Mesenchymal stem cell (in vitro differentiated cells and primary cell): ENCODE data around the gene MC4R.

Source experiments
- DNase-seq: peaks from one replicate; pipeline ENCODE4 v3.0.0-alpha.2; 2013
- H2AFZ ChIP-seq: one replicate; pipeline ENCODE4 v1.6.1; 2013; ENCODE audit warnings: low read depth, mild to moderate bottlenecking, control low read depth, inconsistent platforms, low read length, moderate library complexity
- H2AK5ac ChIP-seq: 2 replicates; pipeline ENCODE4 v1.6.1; 2013; ENCODE audit warnings: low read length, moderate library complexity, mild to moderate bottlenecking, inconsistent platforms; ENCODE audit not compliant: severe bottlenecking
- H2BK120ac ChIP-seq: one replicate; pipeline ENCODE4 v1.6.1; 2013; ENCODE audit warnings: low read depth, mild to moderate bottlenecking, inconsistent platforms, low read length, moderate library complexity
- H2BK12ac ChIP-seq, 2 experiments: one replicate each; pipeline ENCODE4 v1.6.1; 2013; ENCODE audit warnings: inconsistent platforms in 2 of 2, low read length in 2 of 2, mild to moderate bottlenecking in 2 of 2, moderate library complexity in 2 of 2, control low read depth in 1 of 2
- H2BK15ac ChIP-seq: one replicate; pipeline ENCODE4 v1.6.1; 2013; ENCODE audit warnings: mild to moderate bottlenecking, low read depth, inconsistent platforms; ENCODE audit not compliant: poor library complexity, severe bottlenecking
- H2BK5ac ChIP-seq: 2 replicates; pipeline ENCODE4 v1.6.1; 2013; ENCODE audit warnings: low read depth, mild to moderate bottlenecking, low read length, control low read depth, inconsistent platforms; ENCODE audit not compliant: poor library complexity, severe bottlenecking
- H3K14ac ChIP-seq, 2 experiments: one replicate each; pipeline ENCODE4 v1.6.1; 2013; ENCODE audit warnings: inconsistent platforms in 2 of 2, low read length in 2 of 2, control low read depth in 1 of 2, mild to moderate bottlenecking in 1 of 2, moderate library complexity in 1 of 2
- H3K18ac ChIP-seq, 2 experiments: one replicate each; pipeline ENCODE4 v1.6.1; 2013; ENCODE audit warnings: inconsistent platforms in 2 of 2, low read length in 2 of 2, control low read depth in 1 of 2, low read depth in 1 of 2, mild to moderate bottlenecking in 1 of 2
- H3K23ac ChIP-seq, 2 experiments: one replicate each; pipeline ENCODE4 v1.6.1; 2013; ENCODE audit warnings: inconsistent platforms in 2 of 2, low read length in 2 of 2, mild to moderate bottlenecking in 2 of 2, moderate library complexity in 2 of 2, control low read depth in 1 of 2
- H3K27ac ChIP-seq: 2 replicates; pipeline ENCODE4 v1.5.1; 2013; ENCODE audit warnings: mild to moderate bottlenecking, moderate library complexity, low read length, control low read depth, inconsistent platforms; ENCODE audit not compliant: poor library complexity, severe bottlenecking
- H3K27me3 ChIP-seq, 2 experiments: 2 replicates each; pipeline versions ENCODE4 v1.6.1 to v1.7.0; 2013; ENCODE audit warnings: low read length in 2 of 2, mild to moderate bottlenecking in 2 of 2, moderate library complexity in 2 of 2, control low read depth in 1 of 2, inconsistent platforms in 1 of 2; ENCODE audit not compliant: control insufficient read depth in 1 of 2, insufficient read depth in 1 of 2
- H3K36me3 ChIP-seq, 2 experiments: 2 replicates each; pipeline versions ENCODE4 v1.6.1 to v1.7.0; 2013; ENCODE audit warnings: low read length in 2 of 2, control low read depth in 1 of 2, inconsistent platforms in 1 of 2, low read depth in 1 of 2, mild to moderate bottlenecking in 1 of 2; ENCODE audit not compliant: insufficient read depth in 2 of 2, control insufficient read depth in 1 of 2
- H3K4ac ChIP-seq, 2 experiments: one replicate each; pipeline ENCODE4 v1.6.1; 2013; ENCODE audit warnings: inconsistent platforms in 2 of 2, low read length in 2 of 2, mild to moderate bottlenecking in 2 of 2, moderate library complexity in 2 of 2, control low read depth in 1 of 2, low read depth in 1 of 2
- H3K4me1 ChIP-seq: 2 replicates; pipeline ENCODE4 v1.6.1; 2013; ENCODE audit warnings: low read depth, low read length, control low read depth; ENCODE audit not compliant: control insufficient read depth, insufficient read depth
- H3K4me2 ChIP-seq: 2 replicates; pipeline ENCODE4 v1.6.1; 2013; ENCODE audit warnings: low read length, mild to moderate bottlenecking, inconsistent platforms; ENCODE audit not compliant: poor library complexity, severe bottlenecking
- H3K4me3 ChIP-seq, 2 experiments: 2 replicates each; pipeline versions ENCODE4 v1.5.1 to v1.7.0; 2013; ENCODE audit warnings: low read length in 2 of 2, mild to moderate bottlenecking in 2 of 2, control low read depth in 1 of 2, low read depth in 1 of 2; ENCODE audit not compliant: insufficient read depth in 1 of 2
- H3K79me1 ChIP-seq: replicated peaks from 2 replicates; pipeline ENCODE4 v1.6.1; 2013; ENCODE audit warnings: mild to moderate bottlenecking, control low read depth, low read length, inconsistent platforms; ENCODE audit not compliant: poor library complexity, severe bottlenecking
- H3K9ac ChIP-seq: 2 replicates; pipeline ENCODE4 v1.7.0; 2013; ENCODE audit warnings: mild to moderate bottlenecking, low read length, moderate library complexity
- H3K9me3 ChIP-seq: 2 replicates; pipeline ENCODE4 v1.7.0; 2013; ENCODE audit warnings: mild to moderate bottlenecking, low read length; ENCODE audit not compliant: control insufficient read depth
- H4K8ac ChIP-seq: one replicate; pipeline ENCODE4 v1.6.1; 2013; ENCODE audit warnings: inconsistent platforms, mild to moderate bottlenecking, low read length, moderate library complexity
- H4K91ac ChIP-seq: one replicate; pipeline ENCODE4 v1.6.1; 2013; ENCODE audit warnings: mild to moderate bottlenecking, low read length, inconsistent platforms
- WGBS: methylation state at CpG from one replicate; pipeline ENCODE4 v1.1.7; 2013; ENCODE audit warnings: mixed read lengths; 5-methylcytosine and 5-hydroxymethylcytosine counted together

The MC4R gene

GRCh38 chr18:60413944-60414547, 41.5 kb upstream of the MC4R start:
- WGBS, result 94% methylated on average over 2 of the region's 3 CpGs
- no peak overlapping the region for H3K9ac ChIP-seq
- no peaks in the 10 kb centered on the region for H3K36me3 ChIP-seq

DNA sequence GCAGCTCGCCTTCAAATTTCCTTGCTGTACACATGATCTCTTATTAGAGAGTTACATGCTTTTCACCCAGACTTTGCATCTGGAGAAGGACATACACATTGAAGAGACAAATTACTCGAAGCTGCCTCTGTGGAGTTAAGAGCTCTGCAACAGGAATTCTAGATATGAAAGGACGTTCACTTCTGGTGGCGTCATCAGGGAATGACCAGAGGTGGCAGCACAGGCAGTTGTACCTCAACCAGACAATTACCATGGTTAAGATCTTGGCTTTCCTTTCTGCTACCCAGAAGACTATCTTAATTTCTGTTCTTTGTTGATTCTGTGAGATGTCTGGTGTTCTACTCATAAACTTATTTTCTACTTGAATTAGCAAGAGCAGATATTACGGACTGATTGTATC, 39.1 kb upstream of the MC4R start:
- H3K23ac ChIP-seq, result no peak overlapping the region
- DNase-seq, result no peak
- peaks cover 0 to 4% of the 10 kb centered on the region in 2 experiments for H3K27me3 ChIP-seq
- 82% methylated on average over 4 of the region's 5 CpGs for WGBS
- H2BK15ac ChIP-seq, result no peak overlapping the region
- H3K14ac ChIP-seq, result no peak overlapping the region
- H2BK12ac ChIP-seq, result no peak overlapping the region
- no peak overlapping the region for H3K18ac ChIP-seq
- no peak overlapping the region for H3K4me2 ChIP-seq
- H3K9me3 ChIP-seq, result no peaks in the 10 kb centered on the region
- H2AK5ac ChIP-seq, result no peak overlapping the region
- H3K36me3 ChIP-seq, result no peaks in the 10 kb centered on the region
- no peak overlapping the region for H3K27ac ChIP-seq
- no peak overlapping the region for H3K9ac ChIP-seq
- no peak overlapping the region for H3K4me3 ChIP-seq
- H2AFZ ChIP-seq, result no peak overlapping the region
- no peak overlapping the region for H2BK5ac ChIP-seq
- H2BK120ac ChIP-seq, result no peak overlapping the region
- no peak overlapping the region for H4K8ac ChIP-seq
- no peaks in the 10 kb centered on the region for H3K4me1 ChIP-seq
- no peaks in the 10 kb centered on the region for H3K79me1 ChIP-seq
- H4K91ac ChIP-seq, result no peak overlapping the region
- H3K4ac ChIP-seq, result no peak overlapping the region

More at GRCh38 chr18:60413944-60414547, 41.5 kb upstream of the MC4R start:
- Histone ChIP-seq H2BK12ac (no peak overlapping the region), H2BK5ac (no peak overlapping the region), H3K23ac (no peak overlapping the region), H3K79me1 (no peaks in the 10 kb centered on the region), H3K4me2 (no peak overlapping the region), H2AK5ac (no peak overlapping the region), H2BK120ac (no peak overlapping the region), H3K18ac (no peak overlapping the region), H3K9me3 (no peaks in the 10 kb centered on the region), H3K4ac (no peak overlapping the region), H3K4me1 (no peaks in the 10 kb centered on the region), H3K4me3 (no peak overlapping the region), H2AFZ (no peak overlapping the region), H2BK15ac (no peak overlapping the region), H4K8ac (no peak overlapping the region), H4K91ac (no peak overlapping the region), H3K14ac (no peak overlapping the region), H3K27ac (no peak overlapping the region), H3K27me3 (peaks cover 0 to 3% of the 10 kb centered on the region in 2 experiments)
- peak; percentile 38 for DNase-seq

DNA sequence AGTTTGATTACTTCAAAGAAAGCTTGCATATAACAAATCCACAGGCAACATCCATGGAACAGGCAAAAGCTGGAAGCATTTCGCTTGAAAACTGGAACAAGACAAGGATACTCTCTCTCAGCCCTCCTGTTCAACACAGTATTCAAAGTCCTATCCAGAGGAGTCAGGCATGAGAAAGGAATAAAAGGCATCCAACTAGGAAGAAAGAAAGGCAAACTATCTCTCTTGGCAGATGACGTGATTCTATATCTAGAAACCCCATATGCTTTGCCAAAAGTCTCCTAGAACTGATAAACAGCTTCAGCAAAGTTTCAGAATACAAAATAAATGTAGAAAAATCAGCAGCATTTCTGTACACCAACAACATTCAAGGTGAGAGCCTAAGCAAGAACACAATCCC, 34.1 kb upstream of the MC4R start:
- no peak overlapping the region for H3K14ac ChIP-seq
- H3K4me1 ChIP-seq, result no peaks in the 10 kb centered on the region
- no peak overlapping the region for H4K8ac ChIP-seq
- H3K9me3 ChIP-seq, result no peaks in the 10 kb centered on the region
- no peak overlapping the region for H2BK5ac ChIP-seq
- H3K27me3 ChIP-seq, result peaks cover 0 to 4% of the 10 kb centered on the region in 2 experiments
- H2AK5ac ChIP-seq, result no peak overlapping the region
- no peak overlapping the region for H2BK12ac ChIP-seq
- H3K4me2 ChIP-seq, result no peak overlapping the region
- H2BK120ac ChIP-seq, result no peak overlapping the region
- no peak overlapping the region for H3K9ac ChIP-seq
- H2AFZ ChIP-seq, result no peak overlapping the region
- no peak overlapping the region for H3K27ac ChIP-seq
- WGBS, result 52% methylated on average over 2 of the region's 2 CpGs
- H3K18ac ChIP-seq, result no peak overlapping the region
- H3K4me3 ChIP-seq, result no peak overlapping the region
- no peak overlapping the region for H4K91ac ChIP-seq
- H2BK15ac ChIP-seq, result no peak overlapping the region
- H3K4ac ChIP-seq, result no peak overlapping the region
- no peak for DNase-seq
- H3K36me3 ChIP-seq, result no peaks in the 10 kb centered on the region
- no peaks in the 10 kb centered on the region for H3K79me1 ChIP-seq
- no peak overlapping the region for H3K23ac ChIP-seq

GRCh38 chr18:60404486-60405085, 32.0 kb upstream of the MC4R start:
- H3K27ac ChIP-seq, result no peak overlapping the region
- H3K27me3 ChIP-seq, result peaks cover 0 to 4% of the 10 kb centered on the region in 2 experiments
- H2AK5ac ChIP-seq, result no peak overlapping the region
- 78% methylated on average over 5 of the region's 6 CpGs for WGBS
- H3K23ac ChIP-seq, result no peak overlapping the region
- H2BK12ac ChIP-seq, result no peak overlapping the region
- no peak overlapping the region for H3K9ac ChIP-seq
- H2BK120ac ChIP-seq, result no peak overlapping the region
- no peak overlapping the region for H2BK5ac ChIP-seq
- no peak overlapping the region for H3K4ac ChIP-seq
- no peaks in the 10 kb centered on the region for H3K4me1 ChIP-seq
- no peaks in the 10 kb centered on the region for H3K79me1 ChIP-seq
- DNase-seq, result no peak
- H3K4me3 ChIP-seq, result no peak overlapping the region
- no peak overlapping the region for H3K18ac ChIP-seq
- no peak overlapping the region for H2AFZ ChIP-seq
- H4K91ac ChIP-seq, result no peak overlapping the region
- no peak overlapping the region for H3K14ac ChIP-seq
- H3K4me2 ChIP-seq, result no peak overlapping the region
- no peak overlapping the region for H2BK15ac ChIP-seq
- no peaks in the 10 kb centered on the region for H3K36me3 ChIP-seq
- no peaks in the 10 kb centered on the region for H3K9me3 ChIP-seq
- no peak overlapping the region for H4K8ac ChIP-seq
